Right ventricle myocardium inferior (tissue), 1 donor: ENCODE data around the gene KLK14. TPM values are rescaled to one million over a fixed set of nuclear protein-coding genes. Genes with fewer than 3 reads are reported as not detected.

Experiments used
- ATAC-seq: fragments of 200-7000 bp; cut with Tn5 transposase; one replicate; pipeline ENCODE4 v1.9.1; 2020; ENCODE audit warnings: mild to moderate bottlenecking, moderate library complexity
- DNase-seq: peaks from one replicate; pipeline ENCODE4 v3.0.0; 2021; ENCODE audit errors: missing footprints
- intact Hi-C: fragments of 100-400 bp; cut with DNase I; formaldehyde crosslinking; loops from one replicate; pipeline ENCODE4 v1.11.0; 2022
- long read RNA-seq: library from polyadenylated mRNA; unstranded; transcript quantifications from one replicate; pipeline ENCODE4 v2.0.0, GENCODE V29; 2021
- total RNA-seq: library from RNA; stranded (reverse); fragmentation: NEBNext Ultra II Directional; extraction: Animal tissue kit (Norgen Biotek cat#: 25700); gene quantifications from one replicate; pipeline ENCODE4 v1.2.1, GENCODE V29; 2021
- donor health status: DM: no; HTN: yes; CAD: no; lungs with severe emphysema.

KLK14 gene
- total RNA-seq, result 2.8 TPM
- long read RNA-seq, result 0 reads

GRCh38 chr19:51082611-51083010 lies at the start of gene KLK14:
KLK14 (minus strand) TSS chr19:51082887; CDS start chr19:51082614, 273 bp downstream.
- intact Hi-C loops, result no loop called here
- no peak for ATAC-seq

GRCh38 chr19:51131780-51132680 lies 49.3 kb upstream of the KLK14 start:
- ATAC-seq (peak; percentile 83), DNase-seq (peak; percentile 78)
- intact Hi-C loops, result no loop called here

More at GRCh38 chr19:51082611-51083010, at the start of gene KLK14:
- DNase-seq, result no peak

GRCh38 chr19:51129716-51130115 lies 47.0 kb upstream of the KLK14 start:
- ATAC-seq (no peak), DNase-seq (no peak)
- intact Hi-C loops, result no loop called here

GRCh38 chr19:51128227-51128626 lies 45.5 kb upstream of the KLK14 start:
- no peak for DNase-seq
- no peak for ATAC-seq
- intact Hi-C loops, result no loop called here

- no peak for DNase-seq
- intact Hi-C loops, result no loop called here
- ATAC-seq, result peak; percentile 8
Observed at GRCh38 chr19:51127755-51128154, 45.1 kb upstream of the KLK14 start.

GRCh38 chr19:51127032-51127431 lies 44.3 kb upstream of the KLK14 start:
- DNase-seq, result no peak
- no peak for ATAC-seq
- intact Hi-C loops, result no loop called here

- DNase-seq (no peak), ATAC-seq (no peak)
- intact Hi-C loops, result no loop called here
Observed at GRCh38 chr19:51125421-51126075, 42.9 kb upstream of the KLK14 start.

- ATAC-seq (peak; percentile 56), DNase-seq (peak; percentile 89)
- intact Hi-C loops, result no loop called here
Observed at GRCh38 chr19:51124729-51125128, 42.0 kb upstream of the KLK14 start, which contains the start of gene SIGLEC9. SIGLEC9 (plus strand) TSS chr19:51124906; CDS start chr19:51124975, 69 bp downstream.

GRCh38 chr19:51124216-51124615 lies 41.5 kb upstream of the KLK14 start:
- no peak for DNase-seq
- intact Hi-C loops, result no loop called here
- ATAC-seq, result no peak

GRCh38 chr19:51123802-51124201 lies 41.1 kb upstream of the KLK14 start:
- DNase-seq, result no peak
- no peak for ATAC-seq
- intact Hi-C loops, result no loop called here

GRCh38 chr19:51123381-51123800 lies 40.7 kb upstream of the KLK14 start:
- intact Hi-C loops, result no loop called here
- peak; percentile 84 for DNase-seq
- ATAC-seq, result no peak

- DNase-seq, result no peak
- ATAC-seq, result no peak
- intact Hi-C loops, result no loop called here
Observed at GRCh38 chr19:51122112-51122981, 39.7 kb upstream of the KLK14 start.

- no peak for ATAC-seq
- DNase-seq, result no peak
- intact Hi-C loops, result no loop called here
Observed at GRCh38 chr19:51121257-51121656, 38.6 kb upstream of the KLK14 start.

GRCh38 chr19:51120160-51120559 lies 37.5 kb upstream of the KLK14 start:
- ATAC-seq (no peak), DNase-seq (no peak)
- intact Hi-C loops, result no loop called here

GRCh38 chr19:51119611-51120010 lies 36.9 kb upstream of the KLK14 start:
- ATAC-seq, result no peak

GRCh38 chr19:51119101-51119500 lies 36.4 kb upstream of the KLK14 start:
- ATAC-seq (no peak), DNase-seq (no peak)
- intact Hi-C loops, result no loop called here

More at GRCh38 chr19:51119611-51120010, 36.9 kb upstream of the KLK14 start:
- intact Hi-C loops, result no loop called here
- DNase-seq, result no peak

GRCh38 chr19:51116736-51117286 lies 34.1 kb upstream of the KLK14 start:
- DNase-seq (no peak), ATAC-seq (no peak)
- intact Hi-C loops, result no loop called here

- no peak for DNase-seq
- ATAC-seq, result no peak
- intact Hi-C loops, result no loop called here
Observed at GRCh38 chr19:51114087-51114729, 31.5 kb upstream of the KLK14 start.
